Thyroid gland (tissue), 4 donors: Measurements from ENCODE around the gene SCN1B. TPM values are rescaled to one million over a fixed set of nuclear protein-coding genes. Genes with fewer than 3 reads are reported as not detected.
"Not testable (repeated sequence)": the region's sequence is repeated elsewhere in the genome, so short reads cannot be mapped to it uniquely, and the experiment has no call there.

ENCODE experiments used
- DNase-seq, 2 donors: peaks; one replicate each; pipeline ENCODE4 v3.0.0-alpha.2; 2019
- H3K27ac ChIP-seq, 3 donors: fragments of 200-600 bp; sonication (generic); 1 replicate in 2 of 3; 2 replicates in 1 of 3; pipeline ENCODE4 v1.5.1; 2016 to 2019; ENCODE audit warnings: mild to moderate bottlenecking in 1 of 3, moderate library complexity in 1 of 3
- H3K27me3 ChIP-seq: fragments of 200-600 bp; sonication (generic); one replicate; pipeline ENCODE4 v1.5.1; 2019
- H3K36me3 ChIP-seq, 2 donors: fragments of 200-600 bp; sonication (generic); one replicate each; pipeline ENCODE4 v1.5.1; 2016 to 2019
- H3K4me1 ChIP-seq, 2 donors: fragments of 200-600 bp; sonication (generic); one replicate each; pipeline ENCODE4 v1.5.1; 2017 to 2019
- H3K4me3 ChIP-seq, 3 donors: fragments of 200-600 bp; sonication (generic); replicated peaks in 1 of 3; 1 replicate in 2 of 3; 2 replicates in 1 of 3; pipeline ENCODE4 v1.5.1; 2016; ENCODE audit warnings: mild to moderate bottlenecking in 1 of 3
- H3K9me3 ChIP-seq: fragments of 200-600 bp; sonication (generic); one replicate; pipeline ENCODE4 v1.5.1; 2017
- POLR2A ChIP-seq, 2 donors: fragments of 450-650 bp; IDR thresholded peaks; one replicate each; pipeline ENCODE4 v1.6.1; 2017; ENCODE audit warnings: antibody characterized with exemption in 2 of 2, mild to moderate bottlenecking in 2 of 2, moderate library complexity in 1 of 2
- WGBS, 2 donors: methylation state at CpG; one replicate each; pipeline ENCODE4 v1.1.5; 2017; 5-methylcytosine and 5-hydroxymethylcytosine counted together
- intact Hi-C: fragments of 100-400 bp; cut with DNase I; formaldehyde crosslinking; loops from one replicate; pipeline ENCODE4 v1.15.1; 2023
- total RNA-seq, 4 donors: library from RNA; depleted of rRNA; stranded (reverse); fragments of >200 nt; gene quantifications; one replicate each; pipeline ENCODE4 v1.2.3, GENCODE V29; 2016
- TF ChIP-seq, protein P1 (sequence below), 6 experiments: fragments of 200-600 bp in 3 of 6; fragments of 450-650 bp in 3 of 6; sonication (generic) in 3 of 6; IDR thresholded peaks; one replicate each; pipeline ENCODE4 v1.5.1; 2016 to 2019; ENCODE audit warnings: antibody characterized with exemption in 6 of 6, mild to moderate bottlenecking in 2 of 6, inconsistent platforms in 1 of 6, moderate library complexity in 1 of 6

The SCN1B gene
- total RNA-seq, 4 donors from 2014 or later = 5.7 to 19.6 (median 10.1) TPM

- Histone ChIP-seq H3K4me1 (peaks cover 25 to 63% of the 10 kb centered on the region in 2 donors), H3K4me3 (peak overlapping the region; percentile 3 to 97 (median 64)), H3K36me3 (no peaks in the 10 kb centered on the region), H3K27me3 (no peaks in the 10 kb centered on the region), H3K9me3 (no peaks in the 10 kb centered on the region), H3K27ac (peak overlapping the region; percentile 77 to 100 (median 98))
- intact Hi-C loops = no loop called here
- TF ChIP-seq POLR2A (IDR thresholded peaks at IDR 0.05) = no peak
- TF ChIP-seq, protein P1, sequence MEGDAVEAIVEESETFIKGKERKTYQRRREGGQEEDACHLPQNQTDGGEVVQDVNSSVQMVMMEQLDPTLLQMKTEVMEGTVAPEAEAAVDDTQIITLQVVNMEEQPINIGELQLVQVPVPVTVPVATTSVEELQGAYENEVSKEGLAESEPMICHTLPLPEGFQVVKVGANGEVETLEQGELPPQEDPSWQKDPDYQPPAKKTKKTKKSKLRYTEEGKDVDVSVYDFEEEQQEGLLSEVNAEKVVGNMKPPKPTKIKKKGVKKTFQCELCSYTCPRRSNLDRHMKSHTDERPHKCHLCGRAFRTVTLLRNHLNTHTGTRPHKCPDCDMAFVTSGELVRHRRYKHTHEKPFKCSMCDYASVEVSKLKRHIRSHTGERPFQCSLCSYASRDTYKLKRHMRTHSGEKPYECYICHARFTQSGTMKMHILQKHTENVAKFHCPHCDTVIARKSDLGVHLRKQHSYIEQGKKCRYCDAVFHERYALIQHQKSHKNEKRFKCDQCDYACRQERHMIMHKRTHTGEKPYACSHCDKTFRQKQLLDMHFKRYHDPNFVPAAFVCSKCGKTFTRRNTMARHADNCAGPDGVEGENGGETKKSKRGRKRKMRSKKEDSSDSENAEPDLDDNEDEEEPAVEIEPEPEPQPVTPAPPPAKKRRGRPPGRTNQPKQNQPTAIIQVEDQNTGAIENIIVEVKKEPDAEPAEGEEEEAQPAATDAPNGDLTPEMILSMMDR (IDR thresholded peaks at IDR 0.05) = no peak
- peak; percentile 33 to 38 for DNase-seq
- WGBS, 2 donors = 6 to 23% methylated on average over 8 to 16 of the region's 46 CpGs
Measured at GRCh38 chr19:35000647-35001501, 29.4 kb upstream of the SCN1B start.

- Histone ChIP-seq H3K4me3 (no peak overlapping the region), H3K4me1 (peaks cover 29 to 75% of the 10 kb centered on the region in 2 donors), H3K27me3 (no peaks in the 10 kb centered on the region), H3K27ac (no peak overlapping the region), H3K9me3 (no peaks in the 10 kb centered on the region), H3K36me3 (no peaks in the 10 kb centered on the region)
- WGBS, 2 donors = 91 to 92% methylated on average over 11 of the region's 11 CpGs
- no peak for DNase-seq
- intact Hi-C loops = no loop called here
- no peak for TF ChIP-seq POLR2A (IDR thresholded peaks at IDR 0.05)
- TF ChIP-seq, protein P1 (IDR thresholded peaks at IDR 0.05) = no peak
Measured at GRCh38 chr19:35002037-35002535, 28.2 kb upstream of the SCN1B start.

- Histone ChIP-seq H3K4me1 (peaks cover 17 to 62% of the 10 kb centered on the region in 2 donors), H3K9me3 (no peaks in the 10 kb centered on the region), H3K27me3 (no peaks in the 10 kb centered on the region), H3K27ac (peak overlapping the region in 2 of 3 donors; percentile 17 to 30), H3K4me3 (no peak overlapping the region), H3K36me3 (peaks cover 3 to 7% of the 10 kb centered on the region in 2 donors)
- intact Hi-C loops = no loop called here
- no peak for TF ChIP-seq POLR2A (IDR thresholded peaks at IDR 0.05)
- TF ChIP-seq, protein P1 (IDR thresholded peaks at IDR 0.05) = no peak
- WGBS, 2 donors = 92 to 95% methylated on average over 15 to 18 of the region's 18 CpGs
- no peak for DNase-seq
Measured at GRCh38 chr19:35004517-35005255, 25.6 kb upstream of the SCN1B start.

DNA sequence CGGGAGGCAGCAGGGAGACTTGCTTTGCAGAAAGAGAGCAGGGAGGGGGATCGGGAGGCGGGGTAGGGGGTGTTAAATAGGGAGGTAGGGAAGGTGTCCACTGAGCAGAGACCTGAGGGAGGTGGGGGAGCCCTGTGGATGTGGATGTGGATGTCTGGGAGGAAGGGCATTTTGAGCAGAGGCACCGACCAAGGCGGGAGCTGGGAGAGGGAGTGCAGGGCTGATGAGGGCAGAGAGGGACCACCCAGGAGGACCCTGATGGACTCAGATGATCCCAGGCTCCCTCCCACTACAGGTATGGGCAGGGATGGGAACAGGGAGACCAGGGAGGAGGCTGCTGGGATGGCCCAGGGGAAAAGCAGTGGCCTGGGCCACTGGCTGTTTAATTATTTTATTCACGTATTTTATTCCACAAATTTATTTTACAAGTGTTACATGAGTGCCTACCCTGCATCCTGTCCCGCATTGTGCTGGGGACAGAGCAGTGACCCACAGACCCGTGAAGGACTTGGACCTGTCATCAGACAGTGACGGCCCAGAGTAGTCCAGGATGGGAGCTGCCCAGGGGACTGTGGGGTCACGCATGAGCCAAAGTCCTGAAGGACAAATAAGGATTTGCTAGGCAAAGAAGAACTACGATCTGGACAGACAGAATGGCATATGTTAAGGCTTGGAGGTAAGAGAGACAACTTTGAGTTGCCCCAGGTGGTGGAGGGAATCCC is 24.9 kb upstream of the SCN1B start:
- TF ChIP-seq, protein P1 (IDR thresholded peaks at IDR 0.05) = no peak
- TF ChIP-seq POLR2A (IDR thresholded peaks at IDR 0.05) = no peak
- Histone ChIP-seq H3K4me1 (peaks cover 14 to 62% of the 10 kb centered on the region in 2 donors), H3K27ac (peak overlapping the region in 2 of 3 donors; percentile 17 to 68), H3K27me3 (no peaks in the 10 kb centered on the region), H3K4me3 (no peak overlapping the region), H3K9me3 (no peaks in the 10 kb centered on the region), H3K36me3 (peaks cover 11 to 14% of the 10 kb centered on the region in 2 donors)
- intact Hi-C loops = no loop called here
- no peak for DNase-seq
- 89 to 91% methylated on average over 11 of the region's 11 CpGs for WGBS, 2 donors

- H3K9me3 ChIP-seq, H3K27me3 ChIP-seq, intact Hi-C loops, H3K4me3 ChIP-seq, DNase-seq: not testable (repeated sequence)
- Histone ChIP-seq H3K36me3 (peaks cover 13 to 15% of the 10 kb centered on the region in 2 donors), H3K27ac (peak overlapping the region in 1 of 3 donors; percentile 68), H3K4me1 (peaks cover 11 to 60% of the 10 kb centered on the region in 2 donors)
- 90 to 92% methylated on average over 6 of the region's 6 CpGs for whole genome bisulfite sequencing, 2 donors
Measured at GRCh38 chr19:35006007-35006341, 24.3 kb upstream of the SCN1B start.
